Measurements from ENCODE around the gene DCP2.

DNA sequence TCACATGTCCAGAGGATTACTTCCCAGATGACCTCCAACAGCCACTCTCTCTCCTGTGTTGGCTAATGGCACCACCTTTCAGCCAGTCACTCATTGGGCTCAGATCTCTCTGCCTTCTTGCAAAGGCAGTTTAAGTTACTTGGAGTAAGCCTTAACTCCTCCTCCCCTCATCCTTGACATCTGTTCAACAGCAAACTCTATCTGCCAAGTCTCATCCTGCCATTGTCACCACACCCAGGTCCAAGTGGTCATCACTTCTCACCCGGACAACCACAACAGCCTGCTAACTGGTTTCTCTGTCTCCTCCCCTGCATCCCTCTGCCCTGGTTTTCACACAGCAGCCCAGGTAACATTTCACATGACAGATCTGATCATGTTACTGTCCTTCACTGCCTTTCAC lies 58.5 kb downstream of the DCP2 start:
- TF ChIP-seq POLR2A (IDR thresholded peaks at IDR 0.05; ENCODE audit: low read depth, low read length) (no peak), TAF1 (IDR thresholded peaks at IDR 0.05; ENCODE audit: borderline replicate concordance, low read depth, low read length) (no peak)

Measured in GM12892 (cell line).